NCI-H446 (cell line): ENCODE results near the gene PRTG.
"Not testable (repeated sequence)": the region's sequence is repeated elsewhere in the genome, so short reads cannot be mapped to it uniquely, and the experiment has no call there.

ENCODE experiments used
- DNase-seq, 2 experiments: peaks; one replicate each; lab custom pipeline; 2025; lab: John Stamatoyannopoulos, UW

The PRTG gene

GRCh38 chr15:55696221-55696620 is 46.7 kb downstream of the PRTG start:
- DNase-seq: no peak

- DNase-seq: no peak
Observed at GRCh38 chr15:55695432-55695831, 47.5 kb downstream of the PRTG start.

- DNase-seq: no peak
Observed at GRCh38 chr15:55694652-55695150, 48.3 kb downstream of the PRTG start.

GRCh38 chr15:55693116-55693515 is 49.8 kb downstream of the PRTG start:
- DNase-seq: not testable (repeated sequence)

GRCh38 chr15:55687792-55688191 is 55.2 kb downstream of the PRTG start:
- DNase-seq: no peak

- no peak for DNase-seq
Observed at GRCh38 chr15:55685286-55685685, 57.7 kb downstream of the PRTG start.

- DNase-seq: peak; percentile 61 to 76
Observed at GRCh38 chr15:55683376-55683775, 59.6 kb downstream of the PRTG start.

- no peak for DNase-seq
Observed at GRCh38 chr15:55681631-55682030, 61.3 kb downstream of the PRTG start.

GRCh38 chr15:55676507-55676906 is 66.4 kb downstream of the PRTG start:
- no peak for DNase-seq

GRCh38 chr15:55673287-55673686 is 69.7 kb downstream of the PRTG start:
- DNase-seq: peak in 1 of 2 experiments; percentile 1

- DNase-seq: no peak
Observed at GRCh38 chr15:55669270-55669669, 73.7 kb downstream of the PRTG start.

- no peak for DNase-seq
Observed at GRCh38 chr15:55665605-55666227, 77.2 kb downstream of the PRTG start.

GRCh38 chr15:55661428-55661827 is 81.5 kb downstream of the PRTG start:
- no peak for DNase-seq

- no peak for DNase-seq
Observed at GRCh38 chr15:55660153-55660552, 82.8 kb downstream of the PRTG start.

GRCh38 chr15:55659481-55659880 is 83.5 kb downstream of the PRTG start:
- no peak for DNase-seq

- DNase-seq: no peak
Observed at GRCh38 chr15:55658886-55659285, 84.1 kb downstream of the PRTG start.

GRCh38 chr15:55654561-55655031 is 88.4 kb downstream of the PRTG start:
- DNase-seq: peak in 1 of 2 experiments; percentile 3

- no peak for DNase-seq
Observed at GRCh38 chr15:55652909-55653495, 90.0 kb downstream of the PRTG start.

- DNase-seq: no peak
Observed at GRCh38 chr15:55652359-55652758, 90.6 kb downstream of the PRTG start.

- DNase-seq: no peak
Observed at GRCh38 chr15:55649058-55649423, 93.9 kb downstream of the PRTG start.

GRCh38 chr15:55638764-55639163 is 104.2 kb downstream of the PRTG start:
- no peak for DNase-seq

GRCh38 chr15:55637086-55637485 is 105.9 kb downstream of the PRTG start:
- no peak for DNase-seq

GRCh38 chr15:55633731-55634130 is 109.2 kb downstream of the PRTG start:
- no peak for DNase-seq

- DNase-seq: no peak
Observed at GRCh38 chr15:55632434-55632833, 110.5 kb downstream of the PRTG start.
